ENCODE data around the gene SEZ6L2.

DNA sequence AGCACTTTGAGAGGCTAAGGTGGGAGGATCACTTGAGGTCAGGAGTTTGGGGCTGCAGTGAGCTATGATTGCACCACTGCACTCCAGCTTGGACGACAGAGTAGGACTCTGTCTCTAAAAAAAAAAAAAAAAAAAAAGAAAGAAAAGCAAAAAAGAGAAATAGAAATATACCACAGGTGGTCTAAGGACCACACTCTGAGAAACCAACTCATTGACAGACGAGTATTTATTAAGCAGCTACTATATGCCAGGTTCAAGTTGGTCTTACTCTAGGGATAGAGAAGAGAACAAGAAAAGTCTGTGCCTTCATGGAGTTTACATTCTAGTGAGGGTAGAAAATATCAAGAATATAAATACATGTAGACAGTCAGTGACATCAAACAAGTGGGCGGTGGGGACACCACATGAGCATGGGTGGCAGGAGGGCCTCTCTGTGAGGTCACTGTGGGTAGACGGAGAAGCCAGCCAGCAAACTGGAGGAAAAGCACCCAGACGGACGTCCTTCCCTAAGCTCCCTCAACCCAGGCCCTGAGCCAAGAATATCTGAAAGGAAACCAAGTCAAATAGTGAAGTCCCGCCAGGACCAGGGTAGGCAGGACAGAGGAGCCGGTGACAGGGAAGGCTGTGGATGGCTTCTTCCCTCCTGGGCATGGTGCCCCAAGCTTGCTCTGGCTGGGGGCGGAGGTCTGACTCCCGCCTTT, 41.1 kb downstream of the SEZ6L2 start:
- TF ChIP-seq, protein P1, sequence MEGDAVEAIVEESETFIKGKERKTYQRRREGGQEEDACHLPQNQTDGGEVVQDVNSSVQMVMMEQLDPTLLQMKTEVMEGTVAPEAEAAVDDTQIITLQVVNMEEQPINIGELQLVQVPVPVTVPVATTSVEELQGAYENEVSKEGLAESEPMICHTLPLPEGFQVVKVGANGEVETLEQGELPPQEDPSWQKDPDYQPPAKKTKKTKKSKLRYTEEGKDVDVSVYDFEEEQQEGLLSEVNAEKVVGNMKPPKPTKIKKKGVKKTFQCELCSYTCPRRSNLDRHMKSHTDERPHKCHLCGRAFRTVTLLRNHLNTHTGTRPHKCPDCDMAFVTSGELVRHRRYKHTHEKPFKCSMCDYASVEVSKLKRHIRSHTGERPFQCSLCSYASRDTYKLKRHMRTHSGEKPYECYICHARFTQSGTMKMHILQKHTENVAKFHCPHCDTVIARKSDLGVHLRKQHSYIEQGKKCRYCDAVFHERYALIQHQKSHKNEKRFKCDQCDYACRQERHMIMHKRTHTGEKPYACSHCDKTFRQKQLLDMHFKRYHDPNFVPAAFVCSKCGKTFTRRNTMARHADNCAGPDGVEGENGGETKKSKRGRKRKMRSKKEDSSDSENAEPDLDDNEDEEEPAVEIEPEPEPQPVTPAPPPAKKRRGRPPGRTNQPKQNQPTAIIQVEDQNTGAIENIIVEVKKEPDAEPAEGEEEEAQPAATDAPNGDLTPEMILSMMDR (IDR thresholded peaks at IDR 0.05) = no peak
- no peak for TF ChIP-seq POLR2A (IDR thresholded peaks at IDR 0.05)

Data from breast epithelium (tissue), 3 donors.